Measurements from ENCODE around the gene VMP1. TPM values are rescaled to one million over a fixed set of nuclear protein-coding genes. Genes with fewer than 3 reads are reported as not detected.

VMP1 gene
- total and polyA plus RNA-seq, 2 of the 13 experiments (the other 11 are each of a cell fraction or from before 2014, with no cell fraction given), result 186 to 271 TPM

DNA sequence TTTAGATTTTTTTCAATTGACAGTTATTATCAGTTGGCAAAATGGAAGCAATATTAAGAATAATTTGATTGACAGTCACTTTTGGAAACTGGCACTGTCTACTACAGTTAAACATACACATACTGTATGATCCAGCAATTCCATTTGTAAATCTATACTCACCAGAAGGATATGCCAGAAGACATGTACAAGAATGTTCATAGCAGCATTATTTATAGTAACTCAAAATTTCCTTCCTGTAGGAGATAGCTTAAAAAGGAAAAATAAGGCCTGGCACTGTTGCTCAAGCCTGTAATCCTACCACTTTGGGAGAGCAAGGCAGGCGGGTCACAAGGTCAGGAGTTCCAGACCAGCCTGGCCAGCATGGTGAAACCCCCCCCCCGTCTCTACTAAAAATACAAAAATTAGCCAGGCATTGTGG is 89.3 kb downstream of the VMP1 start:
- Histone ChIP-seq H4K20me1 (ENCODE audit: insufficient read depth, low read length) (no peaks in the 10 kb centered on the region), H3K79me2 (ENCODE audit: insufficient read depth, low read length) (no peaks in the 10 kb centered on the region), H3K27ac (ENCODE audit: extremely low read length, insufficient read depth, low read length) (no peak overlapping the region), H3K36me3 (replicated peaks in 1 of 2; ENCODE audit: control insufficient read depth in 1 of 2, insufficient read depth in 2 of 2, low read length in 2 of 2) (peaks cover 0 to 11% of the 10 kb centered on the region in 2 experiments; a peak in 2 of 5 replicates), H2AFZ (ENCODE audit: low read length) (no peak overlapping the region), H3K9ac (ENCODE audit: insufficient read depth, low read depth, low read length) (no peak overlapping the region), H3K4me1 (ENCODE audit: insufficient read depth, low read length) (peaks cover 9% of the 10 kb centered on the region), H3K9me3 (ENCODE audit: low read length) (no peaks in the 10 kb centered on the region), H3K27me3 (ENCODE audit: control insufficient read depth in 1 of 2, insufficient read depth in 2 of 2, low read length in 2 of 2) (no peaks in the 10 kb centered on the region), H3K4me2 (ENCODE audit: low read depth, low read length) (no peak overlapping the region), H3K4me3 (replicated peaks in 1 of 3; ENCODE audit: insufficient read depth in 1 of 3, low read depth in 2 of 3, low read length in 3 of 3) (no peak overlapping the region)
- BruUV-seq (replicated peaks), result no TSS peak
- ChIA-PET CTCF (ENCODE audit: low intra/inter-chr PET ratio, low total read pairs) (no interaction called here), POLR2A (interaction anchor here (0.7 to 1.6 kb wide), 3 partner anchors 8 to 41 kb away, joined by 3 read pairs; no protein-coding TSS in a partner anchor)
- FAIRE-seq, result no peak
- no peak for TF ChIP-seq ZNF790 (CRISPR knock-in tag; IDR thresholded peaks at IDR 0.05; ENCODE audit: borderline replicate concordance)
- no peak for TF ChIP-seq ZSCAN31 (CRISPR knock-in tag; IDR thresholded peaks at IDR 0.05; ENCODE audit: low read depth)
- no peak for ATAC-seq
- WGBS (ENCODE audit: low lambda C conversion rate), result 86% methylated on average over 2 of the region's 2 CpGs
- in situ Hi-C loops (cut with HindIII; ENCODE audit: extremely low pct_ligation_motif_present, low pct_unique_long_range_greater_than_20kb), result no loop called here
- intact Hi-C loops (cut with micrococcal nuclease; ENCODE audit: unreplicated experiment), result no loop called here
- DNase-seq (ENCODE audit: low spot score), result no peak

DNA sequence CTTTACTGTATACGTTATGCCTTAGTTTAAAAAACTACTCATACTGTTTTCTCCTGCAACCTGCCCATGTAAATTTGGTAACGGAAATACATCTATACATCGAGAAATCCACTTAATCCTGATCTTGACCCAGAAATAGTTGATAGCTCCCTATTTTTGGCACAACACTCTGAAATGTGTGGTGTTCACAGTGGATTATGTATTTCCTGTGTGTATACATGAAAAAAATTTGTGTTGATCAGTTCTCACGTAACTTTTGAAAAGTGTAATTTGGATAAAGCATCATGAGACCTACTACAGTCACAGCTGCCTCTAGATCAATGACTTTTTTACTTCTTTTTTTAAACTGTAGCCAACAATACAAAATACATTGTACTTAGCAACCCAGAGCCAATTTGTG is 90.7 kb downstream of the VMP1 start:
- ATAC-seq (no peak), FAIRE-seq (no peak), DNase-seq (ENCODE audit: low spot score) (no peak)
- Histone ChIP-seq H3K4me1 (ENCODE audit: insufficient read depth, low read length) (peaks cover 11% of the 10 kb centered on the region), H4K20me1 (ENCODE audit: insufficient read depth, low read length) (no peaks in the 10 kb centered on the region), H3K27me3 (ENCODE audit: control insufficient read depth in 1 of 2, insufficient read depth in 2 of 2, low read length in 2 of 2) (no peaks in the 10 kb centered on the region), H3K4me3 (replicated peaks in 1 of 3; ENCODE audit: insufficient read depth in 1 of 3, low read depth in 2 of 3, low read length in 3 of 3) (no peak overlapping the region), H2AFZ (ENCODE audit: low read length) (no peak overlapping the region), H3K79me2 (ENCODE audit: insufficient read depth, low read length) (no peaks in the 10 kb centered on the region), H3K4me2 (ENCODE audit: low read depth, low read length) (no peak overlapping the region), H3K36me3 (replicated peaks in 1 of 2; ENCODE audit: control insufficient read depth in 1 of 2, insufficient read depth in 2 of 2, low read length in 2 of 2) (peaks cover 0 to 11% of the 10 kb centered on the region in 2 experiments; a peak in 2 of 5 replicates), H3K9me3 (ENCODE audit: low read length) (no peaks in the 10 kb centered on the region), H3K27ac (ENCODE audit: extremely low read length, insufficient read depth, low read length) (no peak overlapping the region), H3K9ac (ENCODE audit: insufficient read depth, low read depth, low read length) (no peak overlapping the region)
- in situ Hi-C loops (cut with HindIII; ENCODE audit: extremely low pct_ligation_motif_present, low pct_unique_long_range_greater_than_20kb), result no loop called here
- intact Hi-C loops (cut with micrococcal nuclease; ENCODE audit: unreplicated experiment), result no loop called here
- POLR2A ChIA-PET, result interaction anchor here (1.1 to 1.2 kb wide), 2 partner anchors 9 to 12 kb away, joined by 3 read pairs; no protein-coding TSS in a partner anchor
- no TSS peak for BruUV-seq (replicated peaks)
- WGBS (ENCODE audit: low lambda C conversion rate), result 99% methylated on average over 4 of the region's 4 CpGs
- CTCF ChIA-PET (ENCODE audit: low intra/inter-chr PET ratio, low total read pairs), result no interaction called here
- TF ChIP-seq TEAD2 (CRISPR knock-in tag; IDR thresholded peaks at IDR 0.05) (no peak), MAFG (CRISPR knock-in tag; IDR thresholded peaks at IDR 0.05) (no peak), ZNF496 (CRISPR knock-in tag; IDR thresholded peaks at IDR 0.05; ENCODE audit: insufficient replicate concordance) (no peak), ARNT2 (CRISPR knock-in tag; IDR thresholded peaks at IDR 0.05; ENCODE audit: low read depth) (no peak)
